ENCODE data around the gene SCMH1. TPM values are rescaled to one million over a fixed set of nuclear protein-coding genes. Genes with fewer than 3 reads are reported as not detected.

The SCMH1 gene
- total RNA-seq, 1 experiment from 2014 or later, result 16.5 TPM

DNA sequence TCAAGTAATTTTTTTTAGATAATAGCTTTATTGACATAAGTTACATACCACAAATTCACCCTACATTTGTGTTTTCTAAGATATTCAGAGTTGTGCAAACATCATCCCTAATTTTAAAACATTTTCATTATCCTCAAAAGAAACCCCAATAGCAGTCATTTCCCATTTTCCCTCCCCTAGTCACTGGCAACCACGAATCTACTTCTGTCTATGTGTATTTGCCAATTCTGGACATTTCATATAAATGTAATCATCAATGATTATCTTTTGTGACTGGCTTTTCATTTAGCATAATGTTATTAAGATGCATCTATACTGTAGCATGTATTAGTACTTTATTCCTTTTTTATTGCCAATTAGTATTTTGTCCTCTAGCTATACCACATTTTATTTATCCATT is 131.8 kb downstream of the SCMH1 start:
- no CpG with 5 or more reads among the region's 1 CpG for WGBS (ENCODE audit: extremely low coverage, insufficient read length, low lambda C conversion rate)
- TF ChIP-seq, protein P1, sequence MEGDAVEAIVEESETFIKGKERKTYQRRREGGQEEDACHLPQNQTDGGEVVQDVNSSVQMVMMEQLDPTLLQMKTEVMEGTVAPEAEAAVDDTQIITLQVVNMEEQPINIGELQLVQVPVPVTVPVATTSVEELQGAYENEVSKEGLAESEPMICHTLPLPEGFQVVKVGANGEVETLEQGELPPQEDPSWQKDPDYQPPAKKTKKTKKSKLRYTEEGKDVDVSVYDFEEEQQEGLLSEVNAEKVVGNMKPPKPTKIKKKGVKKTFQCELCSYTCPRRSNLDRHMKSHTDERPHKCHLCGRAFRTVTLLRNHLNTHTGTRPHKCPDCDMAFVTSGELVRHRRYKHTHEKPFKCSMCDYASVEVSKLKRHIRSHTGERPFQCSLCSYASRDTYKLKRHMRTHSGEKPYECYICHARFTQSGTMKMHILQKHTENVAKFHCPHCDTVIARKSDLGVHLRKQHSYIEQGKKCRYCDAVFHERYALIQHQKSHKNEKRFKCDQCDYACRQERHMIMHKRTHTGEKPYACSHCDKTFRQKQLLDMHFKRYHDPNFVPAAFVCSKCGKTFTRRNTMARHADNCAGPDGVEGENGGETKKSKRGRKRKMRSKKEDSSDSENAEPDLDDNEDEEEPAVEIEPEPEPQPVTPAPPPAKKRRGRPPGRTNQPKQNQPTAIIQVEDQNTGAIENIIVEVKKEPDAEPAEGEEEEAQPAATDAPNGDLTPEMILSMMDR (conservative IDR thresholded peaks at IDR 0.05), result no peak
- Histone ChIP-seq H2AFZ (ENCODE audit: low read length) (no peak overlapping the region), H3K79me2 (ENCODE audit: insufficient read depth, low read length) (no peaks in the 10 kb centered on the region), H2BK15ac (ENCODE audit: low read depth, low read length) (no peak overlapping the region), H3T11ph (ENCODE audit: low read length) (no peak overlapping the region), H2AK5ac (ENCODE audit: insufficient read length, low read length) (no peak overlapping the region), H3K4me1 (ENCODE audit: insufficient read depth, low read length) (no peaks in the 10 kb centered on the region), H3K18ac (ENCODE audit: insufficient read length, low read depth, low read length) (no peak overlapping the region), H3K14ac (ENCODE audit: insufficient read depth, low read length) (no peak overlapping the region), H4K5ac (ENCODE audit: insufficient read length, low read depth, low read length) (no peak overlapping the region), H2BK12ac (ENCODE audit: insufficient read length, low read depth, low read length) (no peak overlapping the region), H3K79me1 (ENCODE audit: insufficient read depth, low read depth, low read length, poor library complexity, severe bottlenecking) (no peaks in the 10 kb centered on the region), H3K23ac (ENCODE audit: insufficient read length, low read depth, low read length) (no peak overlapping the region), H4K91ac (ENCODE audit: insufficient read length, low read depth, low read length) (no peak overlapping the region), H3K27me3 (ENCODE audit: insufficient read depth, low read length) (no peaks in the 10 kb centered on the region), H3K9ac (ENCODE audit: extremely low read depth, insufficient read length, low read length) (no peak overlapping the region), H2BK120ac (ENCODE audit: low read depth, low read length, poor library complexity, severe bottlenecking) (no peak overlapping the region), H2BK5ac (ENCODE audit: insufficient read length, low read length) (no peak overlapping the region), H3K27ac (ENCODE audit: insufficient read length, low read depth, low read length) (no peak overlapping the region), H3K4me2 (ENCODE audit: insufficient read depth, insufficient read length, low read length) (no peak overlapping the region), H2BK20ac (ENCODE audit: low read depth, low read length, poor library complexity, severe bottlenecking) (no peak overlapping the region), H4K20me1 (ENCODE audit: control insufficient read depth, insufficient read depth, insufficient read length) (no peaks in the 10 kb centered on the region), H3K56ac (ENCODE audit: insufficient read length, low read depth, low read length) (no peak overlapping the region), H3K9me3 (ENCODE audit: control insufficient read depth, low read depth, low read length) (no peaks in the 10 kb centered on the region), H3K4ac (ENCODE audit: low read depth, low read length) (no peak overlapping the region), H3K23me2 (ENCODE audit: insufficient read length, low read depth, low read length, poor library complexity, severe bottlenecking) (no peaks in the 10 kb centered on the region), H4K8ac (replicated peaks; ENCODE audit: insufficient read length, low read depth, low read length) (no peak overlapping the region)
- H3K4me1 Mint-ChIP-seq, result peaks cover 4 to 7% of the 10 kb centered on the region in 2 experiments; a peak in 3 of 4 replicates
- H3K36me3 Mint-ChIP-seq (ENCODE audit: insufficient read depth in 1 of 3, low read depth in 3 of 3), result peaks cover 0 to 9% (median 0%) of the 10 kb centered on the region in 3 experiments; a peak in 2 of 7 replicates
- H3K9me3 Mint-ChIP-seq, result no peaks in the 10 kb centered on the region
- H3K27ac Mint-ChIP-seq, result no peak overlapping the region
- no peaks in the 10 kb centered on the region for H3K27me3 Mint-ChIP-seq (ENCODE audit: low read depth)
- DNase-seq, result no peak
- H3K4me3 Mint-ChIP-seq, result no peak overlapping the region

Data from H9 (cell line).